MM.1S (cell line): Measurements from ENCODE around the gene PLSCR3.

Source experiments
- DNase-seq: peaks from one replicate; pipeline ENCODE4 v3.0.0-alpha.2; 2015
- H2AFZ ChIP-seq: fragments of 300-600 bp; sonication (generic); 2 replicates; pipeline ENCODE4 v1.6.0; 2016; ENCODE audit warnings: antibody characterized with exemption, low read length
- H3F3A ChIP-seq: fragments of 300-600 bp; sonication (generic); 2 replicates; pipeline ENCODE4 v1.6.1; 2016; ENCODE audit warnings: mild to moderate bottlenecking, antibody characterized with exemption, low read length, moderate library complexity, mixed read lengths; ENCODE audit not compliant: insufficient read depth
- H3K27ac ChIP-seq: fragments of 300-600 bp; sonication (generic); 2 replicates; pipeline ENCODE4 v1.5.1; 2016; ENCODE audit warnings: mild to moderate bottlenecking, low read length
- H3K27me3 ChIP-seq: fragments of 300-600 bp; sonication (generic); replicated peaks from 2 replicates; pipeline ENCODE4 v1.6.0; 2016; ENCODE audit warnings: low read length; ENCODE audit not compliant: insufficient read depth
- H3K36me3 ChIP-seq: fragments of 300-600 bp; sonication (generic); replicated peaks from 2 replicates; pipeline ENCODE4 v1.6.1; 2016; ENCODE audit warnings: mild to moderate bottlenecking, low read length, mixed read lengths; ENCODE audit not compliant: insufficient read depth
- H3K4me1 ChIP-seq: fragments of 300-600 bp; sonication (generic); 2 replicates; pipeline ENCODE4 v1.6.1; 2016; ENCODE audit warnings: low read length, mixed read lengths
- H3K4me2 ChIP-seq: fragments of 300-600 bp; sonication (generic); 2 replicates; pipeline ENCODE4 v1.6.0; 2016; ENCODE audit warnings: low read depth, low read length
- H3K4me3 ChIP-seq: fragments of 300-600 bp; sonication (generic); 2 replicates; pipeline ENCODE4 v1.5.1; 2016; ENCODE audit warnings: low read length, mixed read lengths
- H3K79me2 ChIP-seq: fragments of 300-600 bp; sonication (generic); 2 replicates; pipeline ENCODE4 v1.6.1; 2016; ENCODE audit warnings: mixed run types, low read length, mixed read lengths
- H3K9ac ChIP-seq: fragments of 300-600 bp; sonication (generic); 2 replicates; pipeline ENCODE4 v1.6.1; 2016; ENCODE audit warnings: low read length, mixed read lengths
- H3K9me2 ChIP-seq: fragments of 300-600 bp; sonication (generic); replicated peaks from 2 replicates; pipeline ENCODE4 v1.6.1; 2016; ENCODE audit warnings: mild to moderate bottlenecking, low read length, mixed read lengths; ENCODE audit not compliant: insufficient read depth
- H3K9me3 ChIP-seq: fragments of 300-600 bp; sonication (generic); replicated peaks from 2 replicates; pipeline ENCODE4 v1.6.1; 2016; ENCODE audit warnings: mild to moderate bottlenecking, low read length, mixed read lengths; ENCODE audit not compliant: insufficient read depth
- H4K20me1 ChIP-seq: fragments of 300-600 bp; sonication (generic); 2 replicates; pipeline ENCODE4 v1.6.1; 2016; ENCODE audit warnings: mild to moderate bottlenecking, low read length, moderate library complexity, mixed read lengths; ENCODE audit not compliant: insufficient read depth
- CTCF ChIP-seq: fragments of 300-600 bp; sonication (generic); IDR thresholded peaks from 2 replicates; pipeline ENCODE4 v1.5.1; 2016; ENCODE audit warnings: antibody characterized with exemption, low read length, mixed read lengths
- EZH2 ChIP-seq: fragments of 300-600 bp; sonication (generic); optimal IDR thresholded peaks from 2 replicates; pipeline ENCODE3; 2017; ENCODE audit warnings: low read depth, mild to moderate bottlenecking, antibody characterized with exemption, low read length, mixed read lengths
- EZH2phosphoT487 ChIP-seq: fragments of 300-600 bp; sonication (generic); IDR thresholded peaks from 2 replicates; pipeline ENCODE4 v1.6.1; 2018; ENCODE audit warnings: antibody characterized with exemption, low read length

Gene PLSCR3

GRCh38 chr17:7389924-7390910 lies 4.1 kb downstream of the PLSCR3 start:
- peaks cover 6% of the 10 kb centered on the region; the same call in 1 of the 2 replicates for H3F3A ChIP-seq
- H3K36me3 ChIP-seq: no peaks in the 10 kb centered on the region
- no peak for DNase-seq
- H3K4me1 ChIP-seq: 0 out of 2 replicates have a peak, but pooled peaks cover 3% of the 10 kb centered on the region
- H3K9me2 ChIP-seq: no peaks in the 10 kb centered on the region
- H3K4me3 ChIP-seq: no peak overlapping the region
- H3K27ac ChIP-seq: no peak overlapping the region
- TF ChIP-seq EZH2 (no peak), EZH2phosphoT487 (no peak), CTCF (no peak)
- no peaks in the 10 kb centered on the region for H3K9me3 ChIP-seq
- H4K20me1 ChIP-seq: no peaks in the 10 kb centered on the region
- H3K4me2 ChIP-seq: no peak overlapping the region
- no peaks in the 10 kb centered on the region for H3K79me2 ChIP-seq
- no peak overlapping the region for H3K9ac ChIP-seq
- no peak overlapping the region for H2AFZ ChIP-seq
- no peaks in the 10 kb centered on the region; the same call in 1 of the 2 replicates for H3K27me3 ChIP-seq

DNA sequence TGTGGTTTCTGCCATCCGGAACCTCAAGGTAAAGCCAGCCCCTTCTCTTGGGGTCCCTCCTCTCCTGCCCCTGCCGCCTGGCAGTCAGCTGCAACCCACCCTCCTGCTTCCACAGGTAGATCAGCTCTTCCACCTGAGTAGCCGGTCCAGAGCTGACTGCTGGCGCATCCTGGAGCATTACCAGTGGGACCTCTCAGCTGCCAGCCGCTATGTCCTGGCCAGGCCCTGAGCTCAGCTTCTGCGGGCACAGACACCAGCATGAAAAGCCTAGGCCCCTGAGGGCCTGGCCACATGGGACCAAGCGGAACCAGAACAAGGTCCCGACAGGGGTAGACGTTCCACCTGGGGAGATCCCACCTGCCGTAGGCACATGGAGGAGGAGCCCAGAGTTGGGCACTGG lies 5.5 kb downstream of the PLSCR3 start:
- H3K27me3 ChIP-seq: no peaks in the 10 kb centered on the region; the same call in 1 of the 2 replicates
- H3K4me1 ChIP-seq: no peaks in the 10 kb centered on the region
- no peak overlapping the region for H3K4me3 ChIP-seq
- H3K36me3 ChIP-seq: no peaks in the 10 kb centered on the region
- no peak for DNase-seq
- no peak overlapping the region for H2AFZ ChIP-seq
- H3K4me2 ChIP-seq: no peak overlapping the region
- TF ChIP-seq CTCF (no peak), EZH2 (no peak), EZH2phosphoT487 (no peak)
- no peaks in the 10 kb centered on the region for H3K9me2 ChIP-seq
- H4K20me1 ChIP-seq: no peaks in the 10 kb centered on the region
- no peaks in the 10 kb centered on the region for H3K9me3 ChIP-seq
- H3K27ac ChIP-seq: no peak overlapping the region
- no peaks in the 10 kb centered on the region for H3F3A ChIP-seq
- no peak overlapping the region for H3K9ac ChIP-seq
- H3K79me2 ChIP-seq: no peaks in the 10 kb centered on the region

GRCh38 chr17:7384489-7385081 lies 9.7 kb downstream of the PLSCR3 start:
- Histone ChIP-seq H3K4me3 (peak overlapping the region; percentile 63), H3K9ac (peak overlapping the region; percentile 47; the same call in 1 of the 2 replicates), H3K4me2 (peak overlapping the region; percentile 83), H3F3A (no peaks in the 10 kb centered on the region), H3K4me1 (peaks cover 4% of the 10 kb centered on the region; the same call in 1 of the 2 replicates), H3K79me2 (no peaks in the 10 kb centered on the region), H3K27me3 (peaks cover 39% of the 10 kb centered on the region), H3K27ac (no peak overlapping the region), H4K20me1 (no peaks in the 10 kb centered on the region), H3K9me3 (no peaks in the 10 kb centered on the region), H2AFZ (peak overlapping the region; percentile 87), H3K9me2 (no peaks in the 10 kb centered on the region), H3K36me3 (no peaks in the 10 kb centered on the region)
- TF ChIP-seq CTCF: no peak
- TF ChIP-seq EZH2: no peak
- TF ChIP-seq EZH2phosphoT487: no peak
- DNase-seq: no peak
